IPS DF 4.7 (cell line): ENCODE measurements around the gene CNBD2.
"Not testable (repeated sequence)": the region's sequence is repeated elsewhere in the genome, so short reads cannot be mapped to it uniquely, and the experiment has no call there.

ENCODE experiments used
- DNase-seq: peaks from one replicate; pipeline ENCODE4 v3.0.0-alpha.2; 2013; ENCODE audit warnings: low spot score; ENCODE audit errors: extremely low read depth

CNBD2 gene

GRCh38 chr20:36060676-36061075, 92.3 kb downstream of the CNBD2 start:
- DNase-seq: no peak

- DNase-seq: no peak
Observed at GRCh38 chr20:36061754-36062153, 93.4 kb downstream of the CNBD2 start.

- no peak for DNase-seq
Observed at GRCh38 chr20:36062799-36063198, 94.4 kb downstream of the CNBD2 start.

DNA sequence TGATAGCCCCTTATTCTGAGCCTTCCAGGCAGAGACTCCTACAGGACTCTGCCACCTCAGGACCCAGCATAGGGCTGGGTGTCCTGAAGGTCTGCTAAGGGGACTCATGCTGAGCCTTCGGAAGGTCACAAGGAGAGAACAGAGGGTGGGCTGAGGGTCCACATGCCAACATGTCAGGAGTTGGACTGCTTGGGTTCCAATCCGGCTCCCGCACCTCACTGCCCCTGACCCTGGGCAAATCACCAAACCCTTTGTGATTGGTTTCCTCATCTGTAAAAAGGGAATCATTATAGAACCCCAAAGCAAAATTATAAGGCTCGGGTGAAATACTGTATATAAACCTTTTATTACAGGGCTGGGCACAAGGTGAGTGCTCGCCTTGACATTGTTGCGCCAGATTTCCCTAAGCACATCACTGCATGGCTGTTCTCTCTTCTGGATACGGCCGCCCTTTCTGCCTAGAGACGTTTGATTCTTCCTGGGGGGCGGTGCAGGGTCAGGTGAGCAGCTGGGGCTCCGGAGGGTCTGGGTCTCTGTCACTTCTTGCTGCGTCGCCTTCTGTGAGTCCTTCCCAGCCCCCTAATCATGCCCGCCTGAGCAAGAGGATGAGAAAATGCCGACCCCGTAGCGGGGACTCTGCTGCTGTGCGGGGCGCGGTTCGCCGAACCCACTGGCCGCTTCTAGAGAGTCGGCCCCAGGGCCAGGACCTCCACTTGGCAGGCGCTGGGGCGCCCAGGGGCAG, 95.7 kb downstream of the CNBD2 start:
- no peak for DNase-seq

DNA sequence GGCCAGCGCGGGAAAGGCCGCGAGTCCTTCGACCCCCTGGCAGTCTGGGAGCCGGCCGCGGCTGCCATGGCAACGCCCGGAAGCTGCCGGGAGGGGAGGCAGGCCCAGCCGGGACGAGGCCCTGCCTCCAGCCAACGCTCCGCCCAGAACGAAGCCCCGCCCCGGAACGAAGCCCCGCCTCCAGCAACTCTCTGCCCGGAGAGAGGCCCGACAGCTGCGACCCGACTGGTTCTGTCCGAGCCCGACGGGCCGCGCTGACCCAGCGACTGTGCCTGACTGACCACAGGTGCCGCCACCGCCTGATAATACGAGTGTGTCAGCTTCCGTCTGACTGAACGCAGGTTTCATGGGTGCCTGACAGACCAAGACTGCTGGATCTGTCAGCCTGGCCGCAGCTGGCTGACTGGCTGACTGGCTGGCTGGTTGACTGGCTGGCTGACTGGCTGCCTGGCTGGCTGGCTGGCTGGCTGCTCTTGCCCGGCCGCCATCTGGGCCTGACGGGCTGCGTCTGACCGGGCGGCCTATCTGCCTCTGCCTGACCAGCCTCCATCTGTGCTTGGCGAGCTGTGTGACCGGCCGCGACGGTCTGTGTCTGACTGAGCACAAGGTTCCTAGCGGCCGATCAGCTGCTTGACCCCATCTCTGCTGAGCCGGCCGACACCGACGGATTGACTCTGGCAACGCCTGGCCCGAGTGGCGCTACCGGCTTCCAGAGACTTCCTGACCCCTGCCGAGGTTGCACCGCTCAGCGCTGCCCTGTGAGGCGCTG, 96.5 kb downstream of the CNBD2 start:
- DNase-seq: no peak

DNA sequence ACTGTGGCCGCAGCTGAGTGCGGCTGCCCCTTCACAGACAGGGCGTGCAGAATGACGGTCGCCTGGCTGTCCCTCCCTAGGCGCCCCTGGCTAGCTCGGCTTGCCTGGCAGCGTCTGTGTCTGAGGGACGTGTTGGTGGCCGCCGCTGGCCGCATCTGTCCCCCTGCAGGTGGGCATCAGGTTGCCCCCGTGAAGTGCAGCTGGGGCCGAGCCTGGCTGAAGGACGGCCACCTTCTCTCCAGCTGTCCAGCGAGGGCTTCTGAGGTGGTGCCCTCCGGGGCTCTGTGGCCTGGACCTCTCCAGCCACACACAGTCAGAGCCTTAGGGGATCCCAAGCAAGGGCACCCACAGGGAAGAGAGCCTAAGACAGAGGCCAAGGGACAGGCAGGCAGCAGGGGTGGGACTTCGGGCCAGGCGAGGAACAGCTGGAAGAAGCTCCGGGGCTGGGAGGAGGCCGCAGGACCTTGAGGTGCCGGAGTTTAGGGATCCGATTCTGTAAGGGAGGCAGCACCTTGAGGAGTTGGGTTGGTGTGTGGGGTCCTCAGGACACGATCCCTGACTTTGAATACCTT, 97.1 kb downstream of the CNBD2 start:
- no peak for DNase-seq

GRCh38 chr20:36066777-36067176, 98.4 kb downstream of the CNBD2 start:
- no peak for DNase-seq

GRCh38 chr20:36068526-36068925, 100.1 kb downstream of the CNBD2 start:
- DNase-seq: not testable (repeated sequence)

DNA sequence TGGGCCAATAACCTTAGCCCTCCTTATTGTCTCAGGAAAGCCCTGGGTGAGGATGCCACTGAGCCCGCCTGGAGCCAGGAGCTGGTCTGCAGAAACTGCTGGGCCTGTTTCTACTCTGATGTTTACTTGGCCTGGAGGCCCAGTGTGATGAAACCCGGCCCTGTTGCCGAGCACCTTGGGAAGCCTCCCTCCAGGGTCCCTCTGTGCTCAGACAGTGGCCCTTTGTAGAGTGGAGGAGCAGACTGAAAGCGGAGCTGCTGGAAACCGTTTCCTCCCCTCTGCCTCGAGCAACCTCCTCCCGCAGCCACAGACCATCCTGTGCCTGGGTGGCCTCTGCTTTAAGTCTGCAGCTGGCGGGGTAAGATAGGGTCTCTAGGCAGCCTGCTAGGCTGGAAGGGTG, 102.1 kb downstream of the CNBD2 start:
- DNase-seq: no peak

DNA sequence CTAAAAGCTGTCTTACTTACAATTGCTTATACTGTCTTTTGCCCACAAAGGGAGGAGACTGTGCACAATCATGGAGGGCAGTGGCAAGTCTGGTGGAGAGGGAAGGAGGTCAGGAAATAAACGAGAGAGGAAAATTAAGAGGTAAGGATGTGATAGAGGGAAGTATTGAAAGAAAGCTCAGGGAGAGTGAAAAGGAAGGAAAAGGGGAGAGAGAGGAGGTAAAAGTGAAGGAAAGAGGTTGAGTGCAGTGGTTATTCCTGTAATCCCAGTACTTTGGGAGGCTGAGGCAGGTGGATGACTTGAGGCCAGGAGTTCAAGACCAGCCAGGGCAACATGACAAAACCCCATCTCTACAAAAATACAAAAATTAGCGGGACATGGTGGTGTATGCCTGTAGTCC, 103.5 kb downstream of the CNBD2 start:
- no peak for DNase-seq

GRCh38 chr20:36074983-36075382, 106.6 kb downstream of the CNBD2 start:
- DNase-seq: no peak

DNA sequence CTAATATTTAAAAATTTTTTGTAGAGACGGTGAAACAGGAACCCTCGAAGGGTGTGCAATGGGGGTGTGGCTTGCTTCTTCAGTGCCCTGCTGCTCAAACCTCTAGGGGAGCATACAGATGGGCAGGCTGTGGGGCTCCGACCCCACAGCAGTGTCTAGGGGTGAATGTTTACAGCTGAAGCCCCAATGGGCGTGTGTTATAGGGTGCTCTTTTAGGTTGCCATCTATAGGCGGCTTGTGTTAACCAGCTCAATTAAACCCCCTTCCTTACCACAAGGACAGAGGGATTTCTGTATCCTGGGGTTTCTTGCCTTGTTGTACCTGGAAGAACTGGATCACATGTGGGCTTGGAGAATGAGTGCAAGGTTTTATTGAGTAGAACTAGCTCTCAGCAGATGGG, 109.4 kb downstream of the CNBD2 start:
- DNase-seq: not testable (repeated sequence)

DNA sequence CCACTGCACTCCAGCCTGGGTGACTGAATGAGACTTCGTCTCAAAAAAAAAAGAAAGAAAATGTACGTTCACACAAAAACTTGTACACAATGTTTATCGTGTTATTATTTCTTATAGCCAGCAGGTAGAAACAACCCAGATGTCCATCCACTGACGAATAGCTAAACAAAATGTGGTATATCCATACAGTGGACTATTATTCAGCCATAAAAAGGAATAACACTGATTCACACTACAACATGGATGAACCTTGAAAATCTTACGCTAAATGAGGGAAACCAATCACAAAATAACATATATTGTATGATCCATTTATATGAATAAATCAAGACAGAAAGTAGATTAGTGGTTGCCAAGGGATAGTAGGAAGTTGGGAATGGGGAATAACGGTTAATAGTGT, 111.1 kb downstream of the CNBD2 start:
- no peak for DNase-seq

DNA sequence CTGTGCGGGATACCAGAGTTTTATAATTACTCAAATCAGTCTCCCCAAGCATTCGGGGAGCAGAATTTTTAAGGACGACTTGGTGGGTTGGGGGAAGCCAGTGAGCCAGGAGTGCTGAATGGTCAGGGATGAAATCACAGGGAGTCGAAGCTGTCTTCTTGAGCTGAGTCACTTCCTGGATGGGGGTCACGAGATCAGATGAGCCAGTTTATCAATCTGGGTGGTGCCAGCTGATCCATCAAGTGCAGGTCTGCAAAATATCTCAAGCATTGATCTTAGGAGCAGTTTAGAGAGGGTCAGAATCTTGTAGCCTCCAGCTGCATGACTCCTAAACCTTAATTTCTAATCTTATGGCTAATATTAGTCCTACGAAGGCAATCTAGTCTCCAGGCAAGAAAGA, 111.6 kb downstream of the CNBD2 start:
- DNase-seq: not testable (repeated sequence)
